ENCODE results near the gene CATSPERZ. TPM values are rescaled to one million over a fixed set of nuclear protein-coding genes. Genes with fewer than 3 reads are reported as not detected.
A peak's percentile ranks its signal among the peaks of the same experiment; 100 is the strongest.
"Not testable (repeated sequence)": the region's sequence is repeated elsewhere in the genome, so short reads cannot be mapped to it uniquely, and the experiment has no call there.

The CATSPERZ gene
- total RNA-seq, 1 donor from 2014 or later, result not detected

- H3K27me3 ChIP-seq, result no peaks in the 10 kb centered on the region
- no peaks in the 10 kb centered on the region for H3K9me3 ChIP-seq
- peak overlapping the region; percentile 8 for H3K4me3 ChIP-seq
- peaks cover 11% of the 10 kb centered on the region for H3K4me1 ChIP-seq
- DNase-seq (peak; percentile 69), ATAC-seq (no peak)
- peak overlapping the region; percentile 36 for H3K27ac ChIP-seq
- intact Hi-C loops (cut with DNase I), result no loop called here
- H3K36me3 ChIP-seq, result peaks cover 24% of the 10 kb centered on the region
- TF ChIP-seq CTCF (IDR thresholded peaks at IDR 0.05), result no peak
These were observed 13.5 kb downstream of the CATSPERZ start for GRCh38 chr11:64313491-64314145.

- intact Hi-C loops (cut with DNase I), result no loop called here
- Histone ChIP-seq H3K4me3 (no peak overlapping the region), H3K36me3 (peaks cover 24% of the 10 kb centered on the region), H3K27me3 (no peaks in the 10 kb centered on the region), H3K9me3 (no peaks in the 10 kb centered on the region), H3K27ac (peak overlapping the region; percentile 36), H3K4me1 (peaks cover 16% of the 10 kb centered on the region)
- ATAC-seq (no peak), DNase-seq (no peak)
- no peak for TF ChIP-seq CTCF (IDR thresholded peaks at IDR 0.05)
These were observed 14.1 kb downstream of the CATSPERZ start for GRCh38 chr11:64314146-64314804.

GRCh38 chr11:64314805-64315561 lies 14.8 kb downstream of the CATSPERZ start:
- Histone ChIP-seq H3K36me3 (peaks cover 24% of the 10 kb centered on the region), H3K9me3 (no peaks in the 10 kb centered on the region), H3K4me3 (no peak overlapping the region), H3K4me1 (peaks cover 22% of the 10 kb centered on the region), H3K27ac (no peak overlapping the region), H3K27me3 (no peaks in the 10 kb centered on the region)
- intact Hi-C loops (cut with DNase I), result no loop called here
- TF ChIP-seq CTCF (IDR thresholded peaks at IDR 0.05), result no peak
- DNase-seq, result no peak
- no peak for ATAC-seq

- H3K9me3 ChIP-seq; H3K27me3 ChIP-seq; intact Hi-C loops (cut with DNase I); H3K4me3 ChIP-seq; H3K27ac ChIP-seq; DNase-seq; ATAC-seq: not testable (repeated sequence)
- peaks cover 22% of the 10 kb centered on the region for H3K4me1 ChIP-seq
- H3K36me3 ChIP-seq, result peaks cover 24% of the 10 kb centered on the region
These were observed 15.7 kb downstream of the CATSPERZ start for GRCh38 chr11:64315667-64316526.

- intact Hi-C loops (cut with DNase I), result no loop called here
- Histone ChIP-seq H3K27me3 (no peaks in the 10 kb centered on the region), H3K36me3 (peaks cover 24% of the 10 kb centered on the region), H3K9me3 (no peaks in the 10 kb centered on the region), H3K4me3 (peak overlapping the region; percentile 87), H3K27ac (peak overlapping the region; percentile 98), H3K4me1 (peaks cover 22% of the 10 kb centered on the region)
- TF ChIP-seq CTCF (IDR thresholded peaks at IDR 0.05), result peak; percentile 7
- DNase-seq (no peak), ATAC-seq (no peak)
These were observed 16.6 kb downstream of the CATSPERZ start for GRCh38 chr11:64316672-64317324.
